Measurements from ENCODE around the gene SLIT1.

Gene SLIT1

DNA sequence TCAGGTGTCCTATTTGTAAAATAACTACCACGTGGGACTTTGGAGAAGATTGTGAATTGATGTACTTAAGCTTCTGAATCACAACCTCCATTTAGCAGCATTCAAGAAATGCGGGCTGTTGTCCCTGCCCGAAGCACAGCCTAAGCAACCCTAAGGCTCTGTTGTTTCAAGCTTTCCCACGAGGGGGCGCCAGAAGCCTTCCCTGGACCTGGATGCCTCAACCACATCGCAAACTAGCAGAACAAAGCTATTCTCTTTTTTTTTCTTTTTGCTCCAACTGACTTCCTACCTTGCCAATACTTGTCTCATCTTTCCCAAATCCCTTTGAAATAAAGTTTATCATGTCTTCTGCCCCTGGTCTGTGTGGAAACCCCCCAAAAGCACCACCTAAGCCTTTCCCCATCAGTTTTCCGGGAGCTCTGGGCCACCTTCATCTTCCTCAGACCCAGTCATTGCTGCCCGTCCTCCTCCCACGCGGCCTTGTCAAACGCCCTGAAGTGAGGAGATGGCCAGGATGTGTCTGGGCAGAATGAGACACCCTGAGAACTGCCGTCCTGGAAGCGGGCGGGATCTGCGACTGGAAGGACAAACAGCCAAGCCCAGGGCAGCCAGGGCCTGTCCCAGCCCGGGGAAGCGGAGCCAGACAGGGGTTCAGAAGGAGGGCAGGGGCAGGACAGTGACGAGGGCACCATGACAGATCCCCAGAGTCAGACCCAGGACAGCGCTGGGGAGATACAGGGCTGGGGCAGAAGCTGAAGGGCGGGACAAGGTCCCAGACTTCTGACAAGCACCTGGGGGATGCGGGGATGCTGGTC is 112.7 kb downstream of the SLIT1 start:
- Histone ChIP-seq H3K9ac (ENCODE audit: low read depth, low read length) (no peak overlapping the region), H3K27me3 (ENCODE audit: control insufficient read depth, insufficient read depth, low read length) (peaks cover 6% of the 10 kb centered on the region), H3K4me3 (ENCODE audit: low read depth, low read length) (no peak overlapping the region), H3K36me3 (ENCODE audit: control insufficient read depth, insufficient read depth, low read length) (no peaks in the 10 kb centered on the region), H3K4me1 (ENCODE audit: control insufficient read depth, insufficient read depth, low read length) (no peaks in the 10 kb centered on the region), H3K9me3 (ENCODE audit: control insufficient read depth, insufficient read depth, low read length) (no peaks in the 10 kb centered on the region)

DNA sequence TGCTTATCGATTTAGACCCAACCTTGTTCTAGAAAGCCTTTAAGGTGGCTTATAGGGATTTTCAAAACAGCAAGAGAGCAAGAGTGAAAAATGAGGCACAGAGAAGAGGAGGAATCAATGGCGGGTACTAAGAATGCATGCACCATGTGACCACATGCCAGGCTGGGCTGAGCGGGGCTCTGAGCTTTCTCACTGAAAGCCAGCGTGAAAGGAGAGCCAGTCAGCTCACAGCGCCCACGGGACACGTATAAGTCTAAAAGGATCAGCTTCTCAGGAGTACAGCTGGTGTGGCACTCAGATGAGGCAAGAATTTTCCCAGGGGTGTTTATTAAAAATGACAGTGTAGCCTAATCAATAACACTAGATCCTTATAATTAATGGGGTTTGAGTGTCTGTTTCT is 114.3 kb downstream of the SLIT1 start:
- Histone ChIP-seq H3K9me3 (ENCODE audit: control insufficient read depth, insufficient read depth, low read length) (no peaks in the 10 kb centered on the region), H3K27me3 (ENCODE audit: control insufficient read depth, insufficient read depth, low read length) (peaks cover 6% of the 10 kb centered on the region), H3K36me3 (ENCODE audit: control insufficient read depth, insufficient read depth, low read length) (no peaks in the 10 kb centered on the region), H3K4me1 (ENCODE audit: control insufficient read depth, insufficient read depth, low read length) (no peaks in the 10 kb centered on the region), H3K9ac (ENCODE audit: low read depth, low read length) (no peak overlapping the region), H3K4me3 (ENCODE audit: low read depth, low read length) (no peak overlapping the region)

DNA sequence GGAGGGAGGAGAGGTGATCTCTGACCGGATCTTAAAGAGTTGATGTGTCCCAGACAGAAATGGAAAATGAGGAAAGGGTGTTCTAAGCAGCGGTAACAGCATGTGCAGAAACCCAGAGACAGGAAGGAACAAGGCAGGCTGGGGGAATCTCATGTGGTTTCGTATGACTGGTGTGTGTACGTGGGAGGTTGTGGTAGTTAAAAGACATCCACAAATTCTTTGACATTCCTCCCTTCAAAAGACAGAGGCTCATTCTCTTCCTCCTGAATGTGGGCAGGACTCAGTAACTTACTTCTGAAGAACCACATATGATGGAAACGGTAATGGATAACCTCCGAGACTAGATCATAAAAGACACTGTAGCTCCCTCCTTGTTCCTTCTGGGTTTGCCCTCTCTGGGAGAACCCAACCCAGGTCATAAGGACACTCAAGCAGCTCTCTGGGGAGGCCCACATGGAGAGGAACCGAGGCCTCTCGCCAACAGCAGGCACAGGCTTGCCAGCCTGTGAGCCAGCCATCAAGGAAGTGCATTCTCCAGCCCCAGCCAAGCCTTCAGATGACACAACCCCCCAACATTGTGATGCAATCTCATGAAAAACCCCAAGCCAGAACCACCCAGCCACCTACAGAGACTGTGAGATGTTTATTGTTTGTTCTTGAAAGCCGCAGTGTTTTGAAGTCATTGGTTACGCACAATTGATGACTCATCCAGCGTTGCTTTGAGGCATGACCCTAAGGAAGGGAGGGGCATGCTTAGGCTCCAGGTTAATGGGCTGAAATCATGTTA is 116.0 kb downstream of the SLIT1 start:
- H3K9me3 ChIP-seq (ENCODE audit: control insufficient read depth, insufficient read depth, low read length): no peaks in the 10 kb centered on the region

DNA sequence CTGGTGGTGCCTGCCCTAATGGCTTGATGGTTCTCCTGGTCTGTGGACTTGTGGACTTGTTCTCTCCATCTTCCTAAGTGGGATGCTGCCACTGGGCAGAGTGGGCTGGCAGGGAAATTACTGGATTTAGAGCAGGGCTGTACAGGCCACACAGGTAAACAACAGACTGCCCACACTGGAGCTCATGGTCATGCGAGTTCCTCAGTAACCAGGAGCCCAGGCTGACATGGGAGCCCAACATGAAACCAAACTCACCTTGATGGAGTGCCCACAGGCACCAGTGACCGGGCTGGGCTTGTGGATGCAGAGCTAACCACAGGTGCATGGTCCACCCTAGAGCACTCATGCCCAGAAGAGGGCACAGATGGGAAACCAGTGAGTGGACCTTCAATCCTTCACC is 116.7 kb downstream of the SLIT1 start:
- Histone ChIP-seq H3K27me3 (ENCODE audit: control insufficient read depth, insufficient read depth, low read length) (peaks cover 6% of the 10 kb centered on the region), H3K36me3 (ENCODE audit: control insufficient read depth, insufficient read depth, low read length) (no peaks in the 10 kb centered on the region), H3K4me3 (ENCODE audit: low read depth, low read length) (no peak overlapping the region), H3K4me1 (ENCODE audit: control insufficient read depth, insufficient read depth, low read length) (no peaks in the 10 kb centered on the region), H3K9ac (ENCODE audit: low read depth, low read length) (no peak overlapping the region), H3K9me3 (ENCODE audit: control insufficient read depth, insufficient read depth, low read length) (no peaks in the 10 kb centered on the region)

More for the DNA sequence above, 116.0 kb downstream of the SLIT1 start:
- Histone ChIP-seq H3K36me3 (ENCODE audit: control insufficient read depth, insufficient read depth, low read length) (no peaks in the 10 kb centered on the region), H3K9ac (ENCODE audit: low read depth, low read length) (no peak overlapping the region), H3K4me1 (ENCODE audit: control insufficient read depth, insufficient read depth, low read length) (no peaks in the 10 kb centered on the region), H3K27me3 (ENCODE audit: control insufficient read depth, insufficient read depth, low read length) (peaks cover 6% of the 10 kb centered on the region), H3K4me3 (ENCODE audit: low read depth, low read length) (no peak overlapping the region)

DNA sequence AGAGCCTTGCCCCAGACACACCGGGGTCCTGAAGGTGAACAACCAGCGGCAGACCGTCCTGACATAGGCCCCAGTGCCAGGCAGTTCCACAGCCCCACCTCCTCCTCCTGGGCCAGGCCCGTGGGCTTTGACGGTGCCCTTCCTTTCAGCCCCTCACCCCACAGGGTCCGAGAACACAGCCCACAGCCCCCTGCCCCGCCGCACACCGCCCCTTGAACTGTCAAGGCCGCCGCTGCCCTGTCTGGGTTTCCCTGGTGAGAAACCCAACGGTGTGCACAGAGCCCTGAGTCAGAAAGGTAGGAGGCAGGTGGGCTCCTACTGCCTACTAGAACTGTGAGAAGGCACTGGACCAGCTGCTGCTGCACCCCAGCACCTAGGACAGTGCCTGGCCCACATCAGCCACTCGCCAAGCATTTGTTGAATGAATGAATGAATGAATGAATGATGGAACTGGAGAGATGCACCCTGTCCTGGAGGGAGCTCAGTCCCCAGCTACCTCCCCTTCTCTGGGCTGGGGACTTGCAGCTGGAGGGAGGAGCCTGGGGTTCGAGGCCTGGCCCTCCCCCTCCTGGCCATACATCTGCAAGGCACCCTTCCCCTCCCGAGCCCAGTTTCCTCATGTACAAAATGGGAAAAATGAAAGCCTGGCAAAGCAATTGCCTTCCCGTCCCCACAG is 117.9 kb downstream of the SLIT1 start:
- no peak overlapping the region for H3K9ac ChIP-seq (ENCODE audit: low read depth, low read length)
- no peaks in the 10 kb centered on the region for H3K36me3 ChIP-seq (ENCODE audit: control insufficient read depth, insufficient read depth, low read length)
- no peaks in the 10 kb centered on the region for H3K9me3 ChIP-seq (ENCODE audit: control insufficient read depth, insufficient read depth, low read length)

DNA sequence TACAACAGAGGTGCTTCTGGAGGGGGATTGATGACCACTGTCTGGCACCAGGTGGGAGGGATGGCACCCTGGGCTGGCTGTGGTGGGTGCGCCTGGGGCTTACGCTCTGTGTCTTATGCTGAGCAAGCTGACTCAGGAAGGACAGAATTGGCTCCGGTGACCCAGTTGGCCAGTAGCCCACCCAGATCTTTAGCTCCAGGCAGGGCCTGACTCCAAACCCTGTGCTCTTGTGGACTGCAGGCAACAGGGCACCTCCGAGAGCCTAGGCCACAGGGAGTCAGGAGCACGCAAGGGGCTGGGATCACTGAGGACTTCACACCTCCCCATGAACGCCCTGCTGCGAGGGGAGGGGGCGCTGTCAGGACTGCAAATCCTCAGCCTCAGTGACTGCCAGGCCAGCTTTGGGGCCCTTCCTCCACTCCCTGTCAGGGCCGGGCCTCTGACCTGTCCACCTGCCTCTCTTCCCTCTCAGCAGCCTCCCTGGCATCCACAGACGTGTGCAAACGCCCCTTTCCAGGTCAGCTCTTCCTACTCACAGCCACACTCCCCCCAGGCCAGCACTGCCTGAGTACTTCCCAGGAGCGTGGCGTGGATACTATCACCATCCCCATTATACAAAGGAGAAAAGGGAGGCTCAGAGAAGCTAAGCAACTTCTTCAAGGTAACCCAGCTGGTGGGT is 118.7 kb downstream of the SLIT1 start:
- no peaks in the 10 kb centered on the region for H3K9me3 ChIP-seq (ENCODE audit: control insufficient read depth, insufficient read depth, low read length)
- H3K4me1 ChIP-seq (ENCODE audit: control insufficient read depth, insufficient read depth, low read length): no peaks in the 10 kb centered on the region
- H3K9ac ChIP-seq (ENCODE audit: low read depth, low read length): no peak overlapping the region
- no peaks in the 10 kb centered on the region for H3K27me3 ChIP-seq (ENCODE audit: control insufficient read depth, insufficient read depth, low read length)
- no peak overlapping the region for H3K4me3 ChIP-seq (ENCODE audit: low read depth, low read length)
- H3K36me3 ChIP-seq (ENCODE audit: control insufficient read depth, insufficient read depth, low read length): no peaks in the 10 kb centered on the region

More for the DNA sequence above, 117.9 kb downstream of the SLIT1 start:
- Histone ChIP-seq H3K27me3 (ENCODE audit: control insufficient read depth, insufficient read depth, low read length) (peaks cover 3% of the 10 kb centered on the region), H3K4me3 (ENCODE audit: low read depth, low read length) (no peak overlapping the region), H3K4me1 (ENCODE audit: control insufficient read depth, insufficient read depth, low read length) (no peaks in the 10 kb centered on the region)

DNA sequence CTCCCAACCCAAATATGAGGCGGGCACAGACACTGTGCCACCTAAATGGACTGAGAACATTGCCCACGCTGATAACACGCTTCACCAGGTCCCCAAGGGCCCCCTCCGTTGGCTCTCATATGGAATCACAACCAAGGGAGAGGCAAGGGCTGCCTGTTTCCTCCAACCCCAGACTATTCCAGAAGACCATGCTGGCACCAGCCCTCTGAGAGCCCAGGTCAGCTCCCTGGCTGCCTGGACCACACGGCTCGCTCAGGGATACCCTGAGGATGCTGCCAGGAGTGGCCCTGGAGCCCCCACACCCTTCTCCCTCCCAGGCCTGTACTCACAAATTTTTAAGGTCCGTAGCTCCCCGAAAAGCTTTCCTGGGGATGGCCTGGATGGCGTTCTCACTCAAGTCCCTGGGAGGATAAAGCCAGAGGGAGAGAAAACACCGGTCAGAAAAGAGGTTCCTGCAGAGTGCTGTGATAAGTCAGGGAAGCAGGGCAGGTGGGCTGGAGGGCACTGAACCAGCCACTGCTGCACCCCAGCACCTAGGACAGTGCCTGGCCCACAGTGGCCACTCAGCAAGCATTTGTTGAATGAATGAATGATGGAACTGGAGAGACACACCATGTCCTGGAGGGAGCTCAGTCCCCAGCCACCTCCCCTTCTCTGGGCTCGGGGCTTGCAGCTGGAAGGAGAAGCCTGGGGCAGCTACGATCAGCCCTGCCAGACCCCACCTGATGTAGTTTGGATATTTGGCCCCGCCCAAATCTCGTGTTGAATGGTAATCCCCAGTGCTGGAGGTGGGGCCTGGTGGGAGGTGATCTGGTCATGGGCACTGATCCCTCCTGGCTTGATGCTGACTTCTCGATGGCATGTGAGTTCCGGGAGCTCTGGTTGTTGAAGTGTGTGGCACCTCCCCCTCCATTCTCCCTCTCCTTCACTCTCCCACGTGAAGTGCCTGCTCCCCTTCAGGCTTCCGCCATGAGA is 119.8 kb downstream of the SLIT1 start:
- no peaks in the 10 kb centered on the region for H3K9me3 ChIP-seq (ENCODE audit: control insufficient read depth, insufficient read depth, low read length)
- no peak overlapping the region for H3K9ac ChIP-seq (ENCODE audit: low read depth, low read length)
- no peaks in the 10 kb centered on the region for H3K4me1 ChIP-seq (ENCODE audit: control insufficient read depth, insufficient read depth, low read length)
- H3K36me3 ChIP-seq (ENCODE audit: control insufficient read depth, insufficient read depth, low read length): no peaks in the 10 kb centered on the region
- H3K27me3 ChIP-seq (ENCODE audit: control insufficient read depth, insufficient read depth, low read length): no peaks in the 10 kb centered on the region
- H3K4me3 ChIP-seq (ENCODE audit: low read depth, low read length): no peak overlapping the region

DNA sequence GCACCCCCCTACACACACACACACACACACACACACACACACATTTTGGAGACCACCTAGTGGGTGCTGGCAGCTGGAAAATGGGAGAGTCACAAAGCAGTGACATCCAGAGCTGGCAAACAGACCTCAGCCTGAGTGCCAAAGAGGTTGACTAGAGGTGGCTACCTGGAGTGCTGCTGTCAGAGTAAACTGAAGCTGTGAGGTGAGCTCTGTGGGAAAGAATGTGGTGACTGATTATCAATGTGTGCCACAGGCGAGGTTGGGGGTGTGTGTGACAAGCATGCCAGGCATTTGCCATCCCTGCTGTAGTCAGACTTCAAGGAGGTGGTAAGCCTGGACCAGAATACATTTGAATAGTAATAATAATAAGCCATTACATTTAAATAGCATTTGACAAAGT is 120.6 kb downstream of the SLIT1 start:
- H3K4me1 ChIP-seq (ENCODE audit: control insufficient read depth, insufficient read depth, low read length): no peaks in the 10 kb centered on the region
- no peak overlapping the region for H3K4me3 ChIP-seq (ENCODE audit: low read depth, low read length)
- H3K9ac ChIP-seq (ENCODE audit: low read depth, low read length): no peak overlapping the region
- no peaks in the 10 kb centered on the region for H3K9me3 ChIP-seq (ENCODE audit: control insufficient read depth, insufficient read depth, low read length)
- H3K27me3 ChIP-seq (ENCODE audit: control insufficient read depth, insufficient read depth, low read length): no peaks in the 10 kb centered on the region
- H3K36me3 ChIP-seq (ENCODE audit: control insufficient read depth, insufficient read depth, low read length): no peaks in the 10 kb centered on the region

DNA sequence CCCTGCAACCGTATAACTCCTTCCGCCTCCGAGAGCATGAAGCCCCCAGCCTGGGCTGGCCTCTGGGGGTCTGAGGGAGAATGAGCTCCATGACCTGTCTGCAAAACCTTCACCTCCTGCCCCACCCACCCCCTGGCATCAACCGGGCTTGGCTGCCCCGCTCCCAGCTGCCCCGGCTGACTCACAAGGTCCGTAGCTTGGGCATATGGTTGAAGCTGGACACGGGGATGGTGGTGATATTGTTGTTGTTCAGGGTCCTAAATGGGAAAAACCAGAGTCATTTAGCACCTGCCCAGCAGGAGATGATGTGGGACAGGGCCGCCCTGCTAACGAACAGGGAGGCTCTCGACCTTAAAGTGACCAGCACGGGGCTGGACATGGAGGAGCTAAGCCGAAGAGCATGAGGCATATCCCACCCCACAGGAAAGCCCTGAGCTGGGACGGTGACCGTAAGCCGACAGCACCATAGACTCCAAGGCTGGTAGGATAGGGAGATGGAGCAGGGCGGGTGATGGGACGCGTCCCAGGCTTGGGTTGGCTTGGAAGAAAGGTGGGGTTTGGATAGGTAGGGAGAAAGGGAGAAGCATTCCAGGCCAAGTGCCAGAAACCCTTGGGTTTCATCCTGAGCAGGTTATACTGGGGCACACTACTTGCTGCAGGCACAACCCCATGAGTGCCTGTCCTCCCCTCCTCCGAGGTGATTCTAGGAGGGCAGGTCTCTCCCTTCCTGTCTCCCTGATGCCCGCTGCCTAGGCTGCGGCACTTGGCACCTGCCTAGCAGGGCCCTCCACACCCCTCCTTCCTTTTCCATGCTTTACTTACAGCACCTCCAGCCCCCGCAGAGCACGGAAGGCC is 121.5 kb downstream of the SLIT1 start:
- Histone ChIP-seq H3K36me3 (ENCODE audit: control insufficient read depth, insufficient read depth, low read length) (no peaks in the 10 kb centered on the region), H3K9ac (ENCODE audit: low read depth, low read length) (no peak overlapping the region), H3K4me1 (ENCODE audit: control insufficient read depth, insufficient read depth, low read length) (no peaks in the 10 kb centered on the region), H3K27me3 (ENCODE audit: control insufficient read depth, insufficient read depth, low read length) (no peaks in the 10 kb centered on the region), H3K9me3 (ENCODE audit: control insufficient read depth, insufficient read depth, low read length) (no peaks in the 10 kb centered on the region), H3K4me3 (ENCODE audit: low read depth, low read length) (no peak overlapping the region)

DNA sequence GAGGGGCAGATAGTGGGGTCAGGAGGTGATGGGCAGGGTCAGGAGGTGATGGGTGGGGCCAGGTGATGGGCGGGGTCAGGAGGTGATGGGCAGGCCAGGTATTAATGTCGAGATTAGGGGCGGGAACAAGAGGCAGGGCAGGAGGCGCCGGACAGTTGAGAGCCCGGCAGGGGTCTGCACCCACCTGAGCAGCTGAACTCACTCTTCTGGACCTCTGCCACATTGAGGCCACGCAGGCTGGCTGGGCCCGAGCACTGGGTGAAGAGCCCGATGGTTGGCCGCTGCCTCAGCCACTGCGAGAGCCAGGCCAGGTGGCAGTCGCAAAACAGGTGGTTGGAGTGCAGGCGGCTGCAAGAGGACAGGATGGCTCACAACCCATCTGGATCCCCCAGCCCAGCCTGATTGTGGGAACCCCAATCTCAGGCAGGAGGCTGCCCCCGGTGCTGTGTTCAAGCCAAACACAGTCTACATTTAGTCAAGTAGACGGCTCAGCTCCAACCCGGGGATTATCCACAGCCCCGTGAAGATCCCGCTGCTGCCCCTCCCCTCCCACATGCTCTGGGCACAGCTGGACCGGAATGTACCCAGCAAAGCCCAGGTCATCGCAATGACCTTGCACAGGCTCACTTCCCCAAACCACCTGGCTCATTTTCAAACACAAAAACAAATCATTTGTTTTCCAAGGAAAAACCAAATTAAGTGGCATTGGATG is 122.3 kb downstream of the SLIT1 start:
- H3K27me3 ChIP-seq (ENCODE audit: control insufficient read depth, insufficient read depth, low read length): no peaks in the 10 kb centered on the region
- no peaks in the 10 kb centered on the region for H3K36me3 ChIP-seq (ENCODE audit: control insufficient read depth, insufficient read depth, low read length)
- no peaks in the 10 kb centered on the region for H3K4me1 ChIP-seq (ENCODE audit: control insufficient read depth, insufficient read depth, low read length)
- no peak overlapping the region for H3K4me3 ChIP-seq (ENCODE audit: low read depth, low read length)
- no peak overlapping the region for H3K9ac ChIP-seq (ENCODE audit: low read depth, low read length)
- H3K9me3 ChIP-seq (ENCODE audit: control insufficient read depth, insufficient read depth, low read length): no peaks in the 10 kb centered on the region

Data from iPS-15b (cell line).